IMR-90 (cell line): ENCODE measurements around the gene ABI3BP.

Experiments
- CEBPB ChIP-seq: IDR thresholded peaks from 2 replicates; pipeline ENCODE4 v1.6.1; 2012; ENCODE audit warnings: low read depth, low read length, improper control_type of control experiment
- CHD1 ChIP-seq: IDR thresholded peaks from 2 replicates; pipeline ENCODE4 v1.6.1; 2012; ENCODE audit warnings: low read depth, low read length, improper control_type of control experiment
- FOS ChIP-seq: fragments of 150-350 bp; IDR thresholded peaks from 2 replicates; pipeline ENCODE4 v1.6.1; 2016; ENCODE audit warnings: low read depth, low read length
- MXI1 ChIP-seq: IDR thresholded peaks from 2 replicates; pipeline ENCODE4 v1.6.1; 2012; ENCODE audit warnings: low read depth, mild to moderate bottlenecking, low read length, moderate library complexity, borderline replicate concordance
- POLR2A ChIP-seq: IDR thresholded peaks from 2 replicates; pipeline ENCODE4 v1.6.1; 2012; ENCODE audit warnings: mild to moderate bottlenecking, low read depth, low read length
- SMC3 ChIP-seq: fragments of 150-350 bp; IDR thresholded peaks from 2 replicates; pipeline ENCODE4 v1.6.1; 2016; ENCODE audit warnings: low read depth, mild to moderate bottlenecking, antibody characterized with exemption, low read length, moderate library complexity
- TF ChIP-seq, protein P1 (sequence below): conservative IDR thresholded peaks from 2 replicates; pipeline ENCODE4 v1.5.1; 2012; ENCODE audit warnings: mild to moderate bottlenecking, low read depth, low read length, improper control_type of control experiment

DNA sequence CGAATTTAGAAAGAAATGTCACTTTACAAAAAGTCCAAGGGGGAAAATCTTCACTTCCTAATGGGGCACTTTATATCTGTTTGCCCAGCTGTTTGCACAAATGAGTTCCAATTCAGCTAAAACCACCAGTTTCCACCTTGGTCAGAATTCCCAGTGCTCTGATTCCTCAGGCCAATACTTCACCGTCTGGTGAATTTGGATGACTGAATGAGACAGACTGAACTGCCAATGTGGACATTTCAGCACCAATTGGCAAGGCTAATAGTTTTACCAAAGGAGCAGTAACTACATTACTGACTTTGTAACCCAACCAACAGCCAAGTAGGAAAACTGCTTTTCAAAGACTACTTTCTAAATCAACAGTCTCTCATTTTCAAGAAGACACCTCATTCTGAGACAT, 51.8 kb downstream of the ABI3BP start:
- TF ChIP-seq, protein P1, sequence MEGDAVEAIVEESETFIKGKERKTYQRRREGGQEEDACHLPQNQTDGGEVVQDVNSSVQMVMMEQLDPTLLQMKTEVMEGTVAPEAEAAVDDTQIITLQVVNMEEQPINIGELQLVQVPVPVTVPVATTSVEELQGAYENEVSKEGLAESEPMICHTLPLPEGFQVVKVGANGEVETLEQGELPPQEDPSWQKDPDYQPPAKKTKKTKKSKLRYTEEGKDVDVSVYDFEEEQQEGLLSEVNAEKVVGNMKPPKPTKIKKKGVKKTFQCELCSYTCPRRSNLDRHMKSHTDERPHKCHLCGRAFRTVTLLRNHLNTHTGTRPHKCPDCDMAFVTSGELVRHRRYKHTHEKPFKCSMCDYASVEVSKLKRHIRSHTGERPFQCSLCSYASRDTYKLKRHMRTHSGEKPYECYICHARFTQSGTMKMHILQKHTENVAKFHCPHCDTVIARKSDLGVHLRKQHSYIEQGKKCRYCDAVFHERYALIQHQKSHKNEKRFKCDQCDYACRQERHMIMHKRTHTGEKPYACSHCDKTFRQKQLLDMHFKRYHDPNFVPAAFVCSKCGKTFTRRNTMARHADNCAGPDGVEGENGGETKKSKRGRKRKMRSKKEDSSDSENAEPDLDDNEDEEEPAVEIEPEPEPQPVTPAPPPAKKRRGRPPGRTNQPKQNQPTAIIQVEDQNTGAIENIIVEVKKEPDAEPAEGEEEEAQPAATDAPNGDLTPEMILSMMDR = no peak
- TF ChIP-seq POLR2A (no peak), CEBPB (no peak), CHD1 (no peak), MXI1 (no peak), FOS (no peak), SMC3 (no peak)
